ENCODE measurements around the gene SLC12A9. TPM values are rescaled to one million over a fixed set of nuclear protein-coding genes. Genes with fewer than 3 reads are reported as not detected.

Gene SLC12A9
- total RNA-seq, 3 donors from 2014 or later: 27.9 to 34.0 (median 33.5) TPM

GRCh38 chr7:100836812-100837098 lies 15.8 kb upstream of the SLC12A9 start:
- H3K9me3 ChIP-seq: no peaks in the 10 kb centered on the region
- intact Hi-C loops (cut with DNase I, micrococcal nuclease): no loop called here
- H3K4me3 ChIP-seq: no peak overlapping the region
- no peak for TF ChIP-seq CTCF (IDR thresholded peaks at IDR 0.05)
- DNase-seq: no peak
- H3K36me3 ChIP-seq (ENCODE audit: low read depth): no peaks in the 10 kb centered on the region
- no peak for ATAC-seq
- H3K4me1 ChIP-seq (ENCODE audit: low read depth): peaks cover 18% of the 10 kb centered on the region

GRCh38 chr7:100837099-100837836 lies 15.2 kb upstream of the SLC12A9 start:
- no peaks in the 10 kb centered on the region for H3K36me3 ChIP-seq (ENCODE audit: low read depth)
- intact Hi-C loops (cut with DNase I, micrococcal nuclease): no loop called here
- no peaks in the 10 kb centered on the region for H3K9me3 ChIP-seq
- ATAC-seq (peak; percentile 92), DNase-seq (peak; percentile 91 to 93 (median 92))
- peaks cover 13% of the 10 kb centered on the region for H3K4me1 ChIP-seq (ENCODE audit: low read depth)
- no peak for TF ChIP-seq CTCF (IDR thresholded peaks at IDR 0.05)
- H3K4me3 ChIP-seq: peak overlapping the region; percentile 10

- Histone ChIP-seq H3K4me3 (no peak overlapping the region), H3K36me3 (ENCODE audit: low read depth) (no peaks in the 10 kb centered on the region), H3K4me1 (ENCODE audit: low read depth) (peaks cover 11% of the 10 kb centered on the region), H3K9me3 (no peaks in the 10 kb centered on the region)
- no peak for TF ChIP-seq CTCF (IDR thresholded peaks at IDR 0.05)
- intact Hi-C loops (cut with DNase I, micrococcal nuclease): no loop called here
- DNase-seq (peak in 2 of 3 donors; percentile 21 to 42), ATAC-seq (no peak)
These were observed 13.2 kb upstream of the SLC12A9 start for GRCh38 chr7:100839361-100839760.

GRCh38 chr7:100840470-100841100 lies 11.9 kb upstream of the SLC12A9 start:
- Histone ChIP-seq H3K4me1 (ENCODE audit: low read depth) (peaks cover 11% of the 10 kb centered on the region), H3K4me3 (no peak overlapping the region), H3K9me3 (no peaks in the 10 kb centered on the region), H3K36me3 (ENCODE audit: low read depth) (no peaks in the 10 kb centered on the region)
- DNase-seq: no peak
- intact Hi-C loops (cut with DNase I, micrococcal nuclease): no loop called here
- ATAC-seq: no peak
- TF ChIP-seq CTCF (IDR thresholded peaks at IDR 0.05): no peak

- Histone ChIP-seq H3K4me3 (no peak overlapping the region), H3K36me3 (ENCODE audit: low read depth) (no peaks in the 10 kb centered on the region), H3K4me1 (ENCODE audit: low read depth) (peaks cover 7% of the 10 kb centered on the region), H3K9me3 (no peaks in the 10 kb centered on the region)
- intact Hi-C loops (cut with DNase I, micrococcal nuclease): no loop called here
- DNase-seq (no peak), ATAC-seq (no peak)
- TF ChIP-seq CTCF (IDR thresholded peaks at IDR 0.05): no peak
These were observed 5.2 kb upstream of the SLC12A9 start for GRCh38 chr7:100847360-100847759.
